NCI-H2107 (cell line): Measurements from ENCODE around the gene VENTX.
"Not testable (repeated sequence)": the region's sequence is repeated elsewhere in the genome, so short reads cannot be mapped to it uniquely, and the experiment has no call there.

Source experiments
- DNase-seq: peaks from one replicate; lab custom pipeline; 2025; lab: John Stamatoyannopoulos, UW

VENTX gene

DNA sequence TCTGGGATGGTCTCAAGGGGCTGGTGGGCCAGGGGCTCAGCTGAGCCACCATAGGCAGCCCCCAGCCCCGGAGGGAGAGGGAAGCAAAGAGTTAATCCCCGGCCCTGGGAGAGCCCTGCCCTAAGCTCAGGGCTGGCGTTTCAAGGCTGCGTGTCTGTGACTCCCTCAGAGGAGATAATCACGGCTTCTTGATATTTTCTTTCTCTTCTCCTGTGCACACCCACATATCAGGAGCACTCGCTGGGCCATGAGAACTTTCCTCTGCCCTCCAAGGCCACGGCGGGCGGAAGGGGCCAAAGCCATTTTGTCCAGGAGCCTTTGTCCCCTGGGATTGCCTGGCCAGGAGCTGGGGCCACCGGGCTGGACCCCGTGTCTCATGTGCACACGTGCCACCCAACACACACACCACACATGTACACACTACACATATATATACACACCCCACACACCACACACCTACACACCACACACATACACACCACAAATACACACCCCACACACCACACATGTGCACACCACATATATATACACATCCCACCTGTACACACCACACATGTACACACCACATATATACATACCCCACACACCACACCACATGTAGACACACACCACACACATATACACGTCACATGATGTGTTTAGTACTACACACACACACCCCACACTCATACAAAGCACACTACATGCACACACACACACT lies 16.9 kb downstream of the VENTX start:
- DNase-seq: no peak

GRCh38 chr10:133255323-133255722 lies 17.7 kb downstream of the VENTX start:
- DNase-seq: no peak

DNA sequence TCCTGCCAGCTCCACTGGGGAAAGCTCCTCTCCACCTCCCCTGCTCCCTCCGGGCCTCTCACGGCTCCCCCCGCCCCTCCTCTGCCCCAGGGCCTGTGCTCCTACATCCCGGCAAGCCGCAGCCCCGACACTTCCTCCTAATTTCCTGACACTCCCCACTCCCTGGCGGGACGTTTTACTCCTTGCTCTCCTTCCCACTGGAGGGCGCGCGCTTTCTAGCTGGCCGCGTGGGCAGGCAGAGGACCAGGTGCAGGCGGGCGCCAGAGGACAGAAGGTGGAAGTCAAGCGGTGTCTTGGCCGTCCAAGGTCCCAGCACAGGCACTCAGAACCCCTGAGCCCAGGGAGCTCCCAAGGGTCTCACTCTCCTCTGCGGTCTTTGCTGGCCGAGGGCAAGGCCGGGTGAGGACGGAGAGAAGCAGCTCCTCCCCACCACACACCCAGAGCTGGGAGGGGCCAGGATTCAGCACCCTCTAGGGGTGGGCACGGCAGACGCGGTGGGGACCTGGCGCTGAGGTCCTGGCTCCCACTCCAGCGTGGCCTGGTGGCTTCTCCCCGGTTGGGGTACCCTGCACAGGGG lies 19.9 kb downstream of the VENTX start:
- no peak for DNase-seq

DNA sequence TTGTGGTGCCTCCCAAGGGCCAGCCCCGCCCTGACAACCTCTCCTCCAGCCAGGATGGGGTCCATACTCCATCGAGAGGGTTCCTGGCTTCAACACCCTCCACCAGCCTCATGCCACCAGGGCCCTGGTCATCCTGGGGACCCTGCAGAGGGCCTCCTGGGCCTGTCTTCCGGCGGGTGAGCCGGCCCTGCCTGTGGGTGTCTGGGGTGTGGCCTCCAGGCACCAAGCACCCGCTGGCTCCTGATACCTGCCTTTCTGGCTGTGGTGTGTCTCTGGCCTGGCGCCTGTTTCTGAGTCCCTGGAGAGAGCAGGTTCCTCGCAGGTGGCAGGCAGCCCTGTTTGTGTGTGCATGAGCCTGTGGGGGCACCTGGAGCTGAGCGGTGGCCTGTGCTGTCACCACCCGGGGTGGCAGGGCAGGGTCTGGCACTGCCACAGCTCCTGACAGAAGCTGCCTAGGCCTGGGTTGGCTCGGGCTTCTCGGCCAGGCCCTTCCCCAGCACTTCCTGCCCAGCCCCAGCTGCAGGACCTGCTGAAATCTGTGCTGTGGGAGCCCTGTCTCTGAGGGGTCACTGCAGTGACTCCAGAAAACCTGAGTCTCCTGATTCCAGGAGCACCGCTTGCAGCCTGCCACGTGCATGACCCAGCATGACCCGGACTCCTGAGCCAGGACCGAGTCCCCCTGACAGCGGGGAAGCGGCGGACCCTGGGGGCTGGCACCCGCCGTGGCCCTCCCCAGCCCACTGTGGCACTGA lies 20.6 kb downstream of the VENTX start:
- peak; percentile 32 for DNase-seq

DNA sequence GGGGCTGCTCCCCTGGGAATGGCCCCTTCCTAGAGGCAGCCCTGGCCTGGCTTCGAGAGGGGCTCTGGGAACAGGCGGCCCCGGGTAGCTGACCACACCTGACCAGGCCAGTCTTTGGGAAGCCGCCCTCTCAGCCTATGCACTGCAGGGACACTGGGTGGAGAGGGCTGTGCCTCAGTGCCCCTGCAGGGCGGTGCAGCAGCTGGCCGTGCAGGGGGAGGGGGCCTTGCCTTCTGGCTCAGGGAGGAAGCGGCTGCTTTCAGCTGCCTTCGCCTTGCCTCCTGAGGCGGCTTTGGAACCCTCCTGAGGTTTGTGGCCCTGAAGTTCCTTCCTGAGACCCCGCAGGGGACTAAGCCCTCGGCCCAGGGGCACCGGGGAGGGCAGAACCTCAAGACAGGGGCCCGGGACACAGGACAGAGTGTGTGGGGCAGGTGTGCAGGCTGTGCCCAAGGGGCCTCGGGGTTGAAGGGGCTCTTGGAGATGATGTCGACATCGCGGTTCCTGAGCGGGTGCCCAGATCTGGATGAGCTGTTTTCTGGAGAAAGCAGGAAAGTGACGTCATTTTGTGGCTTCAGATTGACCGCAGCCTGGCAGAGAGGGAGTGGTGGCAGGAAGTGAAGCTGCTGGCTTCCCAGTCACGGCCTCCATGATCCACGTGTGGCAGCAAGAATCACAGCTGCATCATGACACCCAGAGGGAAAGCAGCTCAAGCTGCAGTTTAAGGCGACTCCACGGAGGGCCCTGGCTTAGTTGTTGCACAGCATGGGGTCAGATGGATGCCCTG lies 21.4 kb downstream of the VENTX start:
- peak; percentile 43 for DNase-seq

DNA sequence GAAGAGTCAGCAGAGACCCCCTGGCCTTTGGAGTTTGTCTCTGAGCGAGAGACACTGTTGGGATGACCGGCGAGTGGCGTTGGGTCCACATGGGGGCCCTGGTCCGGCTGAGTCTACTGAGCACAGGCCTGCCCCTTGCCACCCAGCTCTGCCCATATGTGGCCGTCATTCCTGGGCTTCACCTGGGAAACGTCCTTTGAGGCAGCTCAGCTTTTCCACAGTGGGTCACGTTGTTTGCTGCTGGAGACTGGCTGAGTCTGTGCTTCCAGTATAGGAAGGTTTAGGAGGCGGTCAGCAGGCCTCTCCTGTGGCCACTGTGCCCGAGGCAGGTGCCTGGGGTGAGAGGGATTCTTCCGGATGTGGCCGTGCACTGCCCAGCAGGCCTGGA lies 21.9 kb downstream of the VENTX start:
- DNase-seq: no peak

GRCh38 chr10:133260895-133261725 lies 23.5 kb downstream of the VENTX start:
- no peak for DNase-seq

GRCh38 chr10:133261726-133262325 lies 24.2 kb downstream of the VENTX start:
- peak; percentile 37 for DNase-seq

- DNase-seq: no peak
Observed at GRCh38 chr10:133262696-133263095, 25.0 kb downstream of the VENTX start.

DNA sequence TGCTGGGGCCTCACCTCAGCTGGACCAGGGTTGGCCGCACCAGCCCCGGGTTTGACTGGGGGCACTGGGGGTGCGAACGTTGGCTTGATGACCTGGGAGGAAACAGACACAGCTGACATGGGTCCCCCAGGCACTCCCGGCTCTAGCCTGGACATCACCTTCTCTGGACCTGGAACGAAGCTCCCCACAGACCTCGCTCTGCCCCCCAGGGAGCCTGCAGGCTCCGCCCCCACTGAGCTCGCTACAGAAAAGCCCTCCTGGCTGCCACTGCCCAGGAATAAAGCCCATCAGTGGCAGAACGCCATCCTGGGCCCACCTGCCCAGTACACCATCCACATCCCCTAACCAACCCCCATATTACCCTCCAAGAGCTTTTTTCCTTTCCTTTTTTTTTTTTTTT lies 26.0 kb downstream of the VENTX start:
- DNase-seq: no peak

DNA sequence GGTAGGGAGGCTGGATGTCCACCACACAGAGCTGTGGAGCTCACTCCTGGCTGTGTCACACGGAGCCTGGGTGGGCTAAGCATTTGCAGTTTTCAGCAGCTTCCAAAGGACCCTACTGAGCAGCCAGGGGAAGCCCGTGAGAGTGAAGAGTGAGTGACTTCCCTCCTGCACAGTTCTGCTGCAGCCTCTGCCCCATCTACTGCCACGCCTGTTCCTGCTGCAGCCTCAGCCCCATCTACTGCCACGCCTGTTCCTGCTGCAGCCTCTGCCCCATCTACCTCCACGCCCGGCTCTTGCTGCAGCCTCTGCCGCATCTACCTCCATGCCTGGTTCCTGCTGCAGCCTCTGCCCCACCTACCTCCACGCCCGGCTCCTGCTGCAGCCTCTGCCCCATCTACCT lies 26.8 kb downstream of the VENTX start:
- DNase-seq: no peak

DNA sequence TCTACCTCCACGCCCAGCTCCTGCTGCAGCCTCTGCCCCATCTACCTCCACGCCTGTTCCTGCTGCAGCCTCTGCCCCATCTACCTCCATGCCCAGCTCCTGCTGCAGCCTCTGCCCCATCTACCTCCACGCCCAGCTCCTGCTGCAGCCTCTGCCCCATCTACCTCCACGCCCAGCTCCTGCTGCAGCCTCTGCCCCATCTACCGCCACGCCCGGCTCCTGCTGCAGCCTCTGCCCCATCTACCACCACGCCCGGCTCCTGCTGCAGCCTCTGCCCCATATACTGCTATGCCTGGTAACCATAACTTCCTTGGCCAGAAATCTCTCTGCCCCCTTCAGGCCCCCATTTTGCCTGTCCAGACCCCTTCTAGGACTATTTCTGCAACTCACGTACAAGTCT lies 27.4 kb downstream of the VENTX start:
- not testable (repeated sequence) for DNase-seq

- DNase-seq: no peak
Observed at GRCh38 chr10:133266056-133266795, 28.6 kb downstream of the VENTX start.

GRCh38 chr10:133267293-133267692 lies 29.6 kb downstream of the VENTX start:
- DNase-seq: no peak

DNA sequence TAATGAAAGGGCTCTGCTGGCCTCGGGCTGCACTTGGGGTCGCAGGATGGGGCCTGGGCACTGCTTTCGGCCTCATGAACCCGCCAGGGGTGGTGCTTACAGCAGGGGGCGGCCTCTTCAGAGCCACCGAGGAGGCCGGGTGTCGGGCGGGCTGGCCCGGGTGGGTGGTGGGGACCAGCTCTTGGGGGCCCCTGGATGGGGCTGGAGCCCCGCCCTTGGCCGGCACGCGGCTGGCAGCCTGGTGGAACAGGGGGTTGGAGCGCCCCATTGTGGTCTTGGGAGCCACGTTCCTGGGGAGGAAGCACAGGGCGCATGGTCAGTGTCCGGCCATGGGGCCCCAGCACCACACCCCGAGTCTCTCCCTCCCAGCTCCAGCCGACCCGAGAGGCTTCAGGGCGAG lies 30.2 kb downstream of the VENTX start:
- DNase-seq: no peak

GRCh38 chr10:133268532-133268931 lies 30.9 kb downstream of the VENTX start:
- DNase-seq: no peak

DNA sequence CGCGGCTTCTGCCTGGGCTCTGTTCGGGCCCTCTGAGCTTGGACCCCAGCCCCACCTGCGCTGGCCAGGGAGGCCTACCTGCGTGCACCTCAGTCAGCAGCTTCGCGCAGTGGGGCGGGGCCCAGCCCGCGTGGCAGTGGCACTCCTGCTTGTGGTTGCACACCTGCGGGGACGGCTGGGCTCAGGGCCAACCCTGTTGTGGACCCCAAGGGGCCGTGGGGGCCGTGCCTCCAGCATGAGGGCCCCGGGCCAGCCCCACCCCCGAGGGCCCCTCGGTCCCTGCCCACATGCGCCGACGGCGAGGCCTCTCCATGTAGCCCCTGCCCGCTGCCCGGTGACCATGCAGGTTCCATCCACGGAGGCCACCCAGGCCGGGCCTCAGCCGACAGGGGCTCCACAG lies 31.7 kb downstream of the VENTX start:
- no peak for DNase-seq

DNA sequence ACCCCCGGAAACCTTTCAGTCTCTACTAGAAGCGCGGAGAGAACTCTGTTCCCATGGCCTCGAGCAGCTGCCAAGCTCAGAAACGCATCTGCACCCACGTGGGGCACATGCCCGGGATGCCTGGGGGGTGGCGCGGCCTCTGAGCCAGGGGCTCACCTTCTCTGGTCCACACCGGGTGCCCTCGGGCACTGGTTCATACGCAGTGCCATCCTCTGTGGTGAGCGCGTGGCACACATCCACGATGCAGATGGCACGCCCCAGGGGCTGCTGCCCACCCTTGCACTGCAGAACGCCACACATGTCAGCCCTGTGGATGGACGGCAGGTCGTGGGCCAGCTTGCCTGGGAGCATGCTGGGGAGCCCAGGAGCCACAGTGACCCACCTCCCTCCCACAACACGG lies 32.5 kb downstream of the VENTX start:
- no peak for DNase-seq

GRCh38 chr10:133270773-133271297 lies 33.2 kb downstream of the VENTX start:
- DNase-seq: no peak
